Thyroid gland (tissue), 4 donors: ENCODE measurements around the gene GPC6. TPM values are rescaled to one million over a fixed set of nuclear protein-coding genes. Genes with fewer than 3 reads are reported as not detected.

ENCODE experiments used
- DNase-seq, 2 donors: peaks; one replicate each; pipeline ENCODE4 v3.0.0-alpha.2; 2019
- H3K27ac ChIP-seq, 3 donors: fragments of 200-600 bp; sonication (generic); 1 replicate in 2 of 3; 2 replicates in 1 of 3; pipeline ENCODE4 v1.5.1; 2016 to 2019; ENCODE audit warnings: mild to moderate bottlenecking in 1 of 3, moderate library complexity in 1 of 3
- H3K27me3 ChIP-seq: fragments of 200-600 bp; sonication (generic); one replicate; pipeline ENCODE4 v1.5.1; 2019
- H3K36me3 ChIP-seq, 2 donors: fragments of 200-600 bp; sonication (generic); one replicate each; pipeline ENCODE4 v1.5.1; 2016 to 2019
- H3K4me1 ChIP-seq, 2 donors: fragments of 200-600 bp; sonication (generic); one replicate each; pipeline ENCODE4 v1.5.1; 2017 to 2019
- H3K4me3 ChIP-seq, 3 donors: fragments of 200-600 bp; sonication (generic); replicated peaks in 1 of 3; 1 replicate in 2 of 3; 2 replicates in 1 of 3; pipeline ENCODE4 v1.5.1; 2016; ENCODE audit warnings: mild to moderate bottlenecking in 1 of 3
- H3K9me3 ChIP-seq: fragments of 200-600 bp; sonication (generic); one replicate; pipeline ENCODE4 v1.5.1; 2017
- POLR2A ChIP-seq, 2 donors: fragments of 450-650 bp; IDR thresholded peaks; one replicate each; pipeline ENCODE4 v1.6.1; 2017; ENCODE audit warnings: antibody characterized with exemption in 2 of 2, mild to moderate bottlenecking in 2 of 2, moderate library complexity in 1 of 2
- WGBS, 2 donors: methylation state at CpG; one replicate each; pipeline ENCODE4 v1.1.5; 2017; 5-methylcytosine and 5-hydroxymethylcytosine counted together
- intact Hi-C: fragments of 100-400 bp; cut with DNase I; formaldehyde crosslinking; loops from one replicate; pipeline ENCODE4 v1.15.1; 2023
- total RNA-seq, 4 donors: library from RNA; depleted of rRNA; stranded (reverse); fragments of >200 nt; gene quantifications; one replicate each; pipeline ENCODE4 v1.2.3, GENCODE V29; 2016
- TF ChIP-seq, protein P1 (sequence below), 6 experiments: fragments of 200-600 bp in 3 of 6; fragments of 450-650 bp in 3 of 6; sonication (generic) in 3 of 6; IDR thresholded peaks; one replicate each; pipeline ENCODE4 v1.5.1; 2016 to 2019; ENCODE audit warnings: antibody characterized with exemption in 6 of 6, mild to moderate bottlenecking in 2 of 6, inconsistent platforms in 1 of 6, moderate library complexity in 1 of 6

Gene GPC6
- total RNA-seq, 4 donors from 2014 or later: 2.8 to 13.4 (median 7.5) TPM

DNA sequence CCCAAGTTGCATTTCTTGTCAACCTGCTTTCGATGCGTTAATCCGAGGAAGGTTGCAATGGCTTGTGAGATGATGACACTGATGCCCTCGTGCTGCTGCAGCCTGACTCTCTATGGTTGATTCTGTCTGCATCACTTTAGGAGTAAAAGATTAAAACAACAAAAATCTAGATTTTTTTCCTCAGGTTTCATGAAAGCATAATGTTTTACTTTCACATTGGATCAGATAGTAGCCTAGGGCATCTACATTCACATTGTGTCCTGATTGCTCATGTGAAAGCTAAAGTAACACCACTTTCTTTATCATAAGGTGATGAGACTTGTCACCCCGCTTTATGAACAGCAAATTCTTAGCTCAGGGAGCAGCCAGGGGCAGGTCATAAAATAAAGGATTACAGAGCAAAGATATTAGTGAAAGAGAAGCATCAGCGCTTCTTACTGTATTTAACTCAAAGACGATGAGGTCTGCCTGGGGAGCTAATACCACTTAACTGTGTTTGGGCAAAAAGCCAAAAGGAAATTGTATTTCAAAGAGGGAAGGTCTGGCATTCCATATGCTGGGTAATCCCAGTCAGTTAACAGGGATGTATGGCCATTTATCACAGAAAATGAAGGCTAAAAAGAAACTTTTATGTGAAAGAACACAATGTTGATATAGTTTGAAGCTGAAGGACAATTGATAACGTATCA is 270.5 kb downstream of the GPC6 start:
- intact Hi-C loops: no loop called here
- 71 to 79% methylated on average over 8 of the region's 8 CpGs for WGBS, 2 donors
- no peak overlapping the region for H3K4me3 ChIP-seq
- H3K36me3 ChIP-seq: no peaks in the 10 kb centered on the region
- no peaks in the 10 kb centered on the region for H3K9me3 ChIP-seq
- H3K4me1 ChIP-seq: no peaks in the 10 kb centered on the region
- DNase-seq: no peak
- TF ChIP-seq, protein P1, sequence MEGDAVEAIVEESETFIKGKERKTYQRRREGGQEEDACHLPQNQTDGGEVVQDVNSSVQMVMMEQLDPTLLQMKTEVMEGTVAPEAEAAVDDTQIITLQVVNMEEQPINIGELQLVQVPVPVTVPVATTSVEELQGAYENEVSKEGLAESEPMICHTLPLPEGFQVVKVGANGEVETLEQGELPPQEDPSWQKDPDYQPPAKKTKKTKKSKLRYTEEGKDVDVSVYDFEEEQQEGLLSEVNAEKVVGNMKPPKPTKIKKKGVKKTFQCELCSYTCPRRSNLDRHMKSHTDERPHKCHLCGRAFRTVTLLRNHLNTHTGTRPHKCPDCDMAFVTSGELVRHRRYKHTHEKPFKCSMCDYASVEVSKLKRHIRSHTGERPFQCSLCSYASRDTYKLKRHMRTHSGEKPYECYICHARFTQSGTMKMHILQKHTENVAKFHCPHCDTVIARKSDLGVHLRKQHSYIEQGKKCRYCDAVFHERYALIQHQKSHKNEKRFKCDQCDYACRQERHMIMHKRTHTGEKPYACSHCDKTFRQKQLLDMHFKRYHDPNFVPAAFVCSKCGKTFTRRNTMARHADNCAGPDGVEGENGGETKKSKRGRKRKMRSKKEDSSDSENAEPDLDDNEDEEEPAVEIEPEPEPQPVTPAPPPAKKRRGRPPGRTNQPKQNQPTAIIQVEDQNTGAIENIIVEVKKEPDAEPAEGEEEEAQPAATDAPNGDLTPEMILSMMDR (IDR thresholded peaks at IDR 0.05): no peak
- TF ChIP-seq POLR2A (IDR thresholded peaks at IDR 0.05): no peak
- H3K27ac ChIP-seq: no peak overlapping the region
- no peaks in the 10 kb centered on the region for H3K27me3 ChIP-seq

DNA sequence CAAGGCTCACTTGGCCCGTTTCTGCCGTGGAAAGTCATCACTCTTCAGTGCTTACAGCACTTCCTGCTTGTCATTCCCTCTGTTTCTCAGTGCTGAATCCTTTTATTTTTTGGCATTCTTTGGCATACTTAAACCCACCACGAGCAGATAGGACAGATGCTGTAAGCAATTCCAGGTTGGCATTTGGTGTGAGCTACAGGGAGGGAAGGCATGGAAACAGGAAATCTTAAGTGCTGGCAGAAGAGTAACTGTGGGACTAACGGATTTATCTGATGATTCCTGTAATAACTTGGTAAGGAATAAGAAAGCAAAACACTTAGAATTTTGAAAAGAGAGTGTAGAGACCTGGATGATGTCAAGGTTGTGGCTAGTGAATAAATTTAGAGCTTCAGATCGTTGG is 273.4 kb downstream of the GPC6 start:
- no peak overlapping the region for H3K4me3 ChIP-seq
- no peak for DNase-seq
- WGBS, 2 donors: 39 to 51% methylated on average over 5 of the region's 5 CpGs
- H3K4me1 ChIP-seq: no peaks in the 10 kb centered on the region
- TF ChIP-seq, protein P1 (IDR thresholded peaks at IDR 0.05): no peak
- TF ChIP-seq POLR2A (IDR thresholded peaks at IDR 0.05): no peak
- no peaks in the 10 kb centered on the region for H3K36me3 ChIP-seq
- no peaks in the 10 kb centered on the region for H3K9me3 ChIP-seq
- H3K27me3 ChIP-seq: no peaks in the 10 kb centered on the region
- no peak overlapping the region for H3K27ac ChIP-seq
- intact Hi-C loops: no loop called here

DNA sequence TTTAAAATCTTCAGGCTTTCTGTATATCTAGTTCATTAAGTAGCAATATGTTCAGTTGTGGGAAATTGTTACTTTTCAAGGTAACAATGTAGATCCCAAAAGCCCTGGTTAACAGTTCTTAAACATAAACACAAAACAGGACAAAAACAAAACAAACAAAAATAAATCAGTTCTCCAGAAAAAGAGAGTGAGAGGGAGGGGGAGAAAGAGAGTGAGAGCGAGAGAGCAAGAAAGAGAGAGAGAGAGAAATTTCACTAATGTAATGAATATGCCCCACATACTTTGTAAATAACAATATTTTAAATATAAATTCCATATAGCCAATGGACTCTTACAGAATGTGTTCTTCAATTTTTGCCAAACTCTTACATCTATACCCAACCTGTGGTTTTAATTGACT is 275.5 kb downstream of the GPC6 start:
- TF ChIP-seq, protein P1 (IDR thresholded peaks at IDR 0.05): no peak
- TF ChIP-seq POLR2A (IDR thresholded peaks at IDR 0.05): no peak
- 90 to 94% methylated on average over 1 of the region's 1 CpG for WGBS, 2 donors
- DNase-seq: no peak
- Histone ChIP-seq H3K27ac (no peak overlapping the region), H3K27me3 (no peaks in the 10 kb centered on the region), H3K4me3 (no peak overlapping the region), H3K4me1 (no peaks in the 10 kb centered on the region), H3K9me3 (no peaks in the 10 kb centered on the region), H3K36me3 (no peaks in the 10 kb centered on the region)
- intact Hi-C loops: no loop called here

DNA sequence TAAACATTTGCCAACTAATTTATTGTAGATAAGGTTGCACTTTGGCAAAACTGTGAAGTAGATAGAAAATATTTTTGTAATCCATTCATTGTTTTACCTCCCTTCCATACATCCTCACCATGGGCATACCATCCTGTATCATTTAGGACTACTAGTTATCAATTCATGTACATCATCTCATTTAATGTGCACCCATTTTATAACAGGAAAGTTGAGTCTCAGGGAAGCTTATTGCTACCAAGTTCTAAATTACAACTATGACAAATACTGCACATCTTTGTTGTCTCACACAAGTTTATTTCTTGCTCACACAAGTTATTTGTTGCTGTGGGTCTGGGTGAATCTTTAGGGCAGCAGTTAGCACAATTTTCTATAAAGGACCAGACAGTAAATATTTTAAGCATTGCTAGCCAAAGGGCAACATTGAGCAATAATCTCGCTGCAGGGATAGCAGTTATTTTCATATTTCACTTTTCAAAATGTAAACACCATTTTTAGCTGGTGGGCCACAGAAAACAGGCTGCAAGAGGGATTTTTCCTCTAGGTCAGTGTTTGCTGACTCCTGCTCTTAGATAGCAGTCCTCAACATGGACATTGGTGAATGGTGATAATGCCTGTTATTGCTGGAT is 276.5 kb downstream of the GPC6 start:
- TF ChIP-seq POLR2A (IDR thresholded peaks at IDR 0.05): no peak
- TF ChIP-seq, protein P1 (IDR thresholded peaks at IDR 0.05): no peak
- intact Hi-C loops: no loop called here
- Histone ChIP-seq H3K27me3 (no peaks in the 10 kb centered on the region), H3K9me3 (no peaks in the 10 kb centered on the region), H3K27ac (no peak overlapping the region), H3K4me1 (no peaks in the 10 kb centered on the region), H3K4me3 (no peak overlapping the region), H3K36me3 (no peaks in the 10 kb centered on the region)
- 88 to 89% methylated on average over 1 of the region's 1 CpG for WGBS, 2 donors
- DNase-seq: no peak
